HepG2 (cell line): ENCODE results near the gene NT5DC4. TPM values are rescaled to one million over a fixed set of nuclear protein-coding genes. Genes with fewer than 3 reads are reported as not detected.

Experiments used
- CEBPB ChIP-seq: IDR thresholded peaks from 2 replicates; pipeline ENCODE4 v1.6.1; 2011; ENCODE audit warnings: low read depth, low read length, improper control_type of control experiment, borderline replicate concordance
- GABPA ChIP-seq, 2 experiments: IDR thresholded peaks; 2 replicates each; pipeline ENCODE4 v1.6.1; 2011 to 2016; ENCODE audit warnings: low read depth in 2 of 2, low read length in 1 of 2, missing biosample characterization in 1 of 2, missing genetic modification characterization in 1 of 2
- GLMP ChIP-seq: sonication (generic); formaldehyde crosslinking; IDR thresholded peaks from 2 replicates; pipeline ENCODE4 v1.9.0; 2021; ENCODE audit warnings: missing genetic modification reagents, mild to moderate bottlenecking, borderline replicate concordance
- HDAC1 ChIP-seq: sonication (generic); formaldehyde crosslinking; IDR thresholded peaks from 2 replicates; pipeline ENCODE4 v1.5.1; 2020; ENCODE audit warnings: mild to moderate bottlenecking, missing genetic modification reagents
- HDAC2 ChIP-seq: sonication (generic); formaldehyde crosslinking; IDR thresholded peaks from 2 replicates; pipeline ENCODE4 v1.4.0; 2020; ENCODE audit warnings: missing genetic modification reagents
- KAT2B ChIP-seq: fragments of 150-350 bp; IDR thresholded peaks from 2 replicates; pipeline ENCODE4 v1.6.1; 2014; ENCODE audit warnings: low read depth, low read length, borderline replicate concordance
- KAT8 ChIP-seq: IDR thresholded peaks from 2 replicates; pipeline ENCODE4 v1.6.1; 2016; ENCODE audit warnings: missing genetic modification reagents, missing compliant biosample characterization
- NR3C1 ChIP-seq: sonication (generic); formaldehyde crosslinking; IDR thresholded peaks from 2 replicates; pipeline ENCODE4 v1.4.0; 2020; ENCODE audit warnings: missing genetic modification reagents
- PHF8 ChIP-seq: sonication (generic); formaldehyde crosslinking; IDR thresholded peaks from 2 replicates; pipeline ENCODE4 v1.5.0; 2020; ENCODE audit warnings: missing genetic modification reagents
- RBM39 ChIP-seq: fragments of 200-400 bp; formaldehyde crosslinking; IDR thresholded peaks from one replicate; pipeline ENCODE4 v1.6.1; 2018; ENCODE audit warnings: antibody characterized with exemption, mild to moderate bottlenecking, low read depth, low read length; ENCODE audit not compliant: poor library complexity, severe bottlenecking
- TBX3 ChIP-seq: fragments of 450-650 bp; IDR thresholded peaks from 2 replicates; pipeline ENCODE4 v1.6.1; 2017; ENCODE audit warnings: antibody characterized with exemption, mild to moderate bottlenecking, inconsistent platforms, borderline replicate concordance
- TFDP2 ChIP-seq: sonication (generic); formaldehyde crosslinking; IDR thresholded peaks from 2 replicates; pipeline ENCODE4 v1.4.0; 2020; ENCODE audit warnings: missing genetic modification reagents
- TOE1 ChIP-seq: sonication (generic); formaldehyde crosslinking; IDR thresholded peaks from 2 replicates; pipeline ENCODE4 v1.4.0; 2020; ENCODE audit warnings: mild to moderate bottlenecking, missing genetic modification reagents
- ZFP1 ChIP-seq: IDR thresholded peaks from 2 replicates; pipeline ENCODE4 v1.6.1; 2016
- ZNF225 ChIP-seq: sonication (generic); formaldehyde crosslinking; IDR thresholded peaks from 2 replicates; pipeline ENCODE4 v1.4.0; 2020; ENCODE audit warnings: mild to moderate bottlenecking, missing genetic modification reagents
- ZNF510 ChIP-seq: sonication (generic); formaldehyde crosslinking; IDR thresholded peaks from 2 replicates; pipeline ENCODE4 v1.4.0; 2020; ENCODE audit warnings: low read depth, mild to moderate bottlenecking, missing genetic modification reagents
- ZNF576 ChIP-seq: sonication (generic); formaldehyde crosslinking; IDR thresholded peaks from 2 replicates; pipeline ENCODE4 v1.4.0; 2020; ENCODE audit warnings: mild to moderate bottlenecking, missing genetic modification reagents
- ZNF772 ChIP-seq: sonication (generic); formaldehyde crosslinking; IDR thresholded peaks from 2 replicates; pipeline ENCODE4 v1.5.0; 2020; ENCODE audit warnings: mild to moderate bottlenecking, missing genetic modification reagents
- polyA plus RNA-seq, 8 experiments: library from polyadenylated mRNA; depleted of rRNA in 3 of 8; stranded (reverse) in 7 of 8; unstranded in 1 of 8; fragments of >200 nt; fragmentation: Illumina TruSeq in 4 of 8; extraction: Trizol in 4 of 8; gene quantifications; 2 replicates each; pipeline versions ENCODE4 v1.2.1 to v1.2.3, GENCODE V29; 2011 to 2016; ENCODE audit warnings: low read depth in 4 of 8, missing spikeins in 1 of 8, mixed read lengths in 1 of 8; ENCODE audit not compliant: insufficient read depth in 1 of 8
- total RNA-seq, 5 experiments: library from RNA; depleted of rRNA; stranded (reverse); fragments of >200 nt; fragmentation: Illumina TruSeq; extraction: Trizol; gene quantifications; 2 replicates each; pipeline ENCODE4 v1.2.3, GENCODE V29; 2016; ENCODE audit warnings: low read depth in 1 of 5
- TF ChIP-seq, protein P1 (sequence below): sonication (generic); formaldehyde crosslinking; IDR thresholded peaks from 2 replicates; pipeline ENCODE4 v1.5.0; 2020; ENCODE audit warnings: missing genetic modification reagents, mild to moderate bottlenecking, borderline replicate concordance
- TF ChIP-seq, protein P2 (sequence below): sonication (generic); formaldehyde crosslinking; IDR thresholded peaks from 2 replicates; pipeline ENCODE4 v1.4.0; 2020; ENCODE audit warnings: missing genetic modification reagents, borderline replicate concordance
- TF ChIP-seq, protein P3 (sequence below): IDR thresholded peaks from 2 replicates; pipeline ENCODE4 v1.6.1; 2016; ENCODE audit warnings: missing compliant biosample characterization, missing genetic modification reagents, borderline replicate concordance

Gene NT5DC4
- total and polyA plus RNA-seq, 2 of the 13 experiments (the other 11 are each of a cell fraction or from before 2014, with no cell fraction given), result 0.04 to 4.2 TPM

GRCh38 chr2:112726487-112727190, 5.8 kb downstream of the NT5DC4 start (continued):
- TF ChIP-seq, protein P1, sequence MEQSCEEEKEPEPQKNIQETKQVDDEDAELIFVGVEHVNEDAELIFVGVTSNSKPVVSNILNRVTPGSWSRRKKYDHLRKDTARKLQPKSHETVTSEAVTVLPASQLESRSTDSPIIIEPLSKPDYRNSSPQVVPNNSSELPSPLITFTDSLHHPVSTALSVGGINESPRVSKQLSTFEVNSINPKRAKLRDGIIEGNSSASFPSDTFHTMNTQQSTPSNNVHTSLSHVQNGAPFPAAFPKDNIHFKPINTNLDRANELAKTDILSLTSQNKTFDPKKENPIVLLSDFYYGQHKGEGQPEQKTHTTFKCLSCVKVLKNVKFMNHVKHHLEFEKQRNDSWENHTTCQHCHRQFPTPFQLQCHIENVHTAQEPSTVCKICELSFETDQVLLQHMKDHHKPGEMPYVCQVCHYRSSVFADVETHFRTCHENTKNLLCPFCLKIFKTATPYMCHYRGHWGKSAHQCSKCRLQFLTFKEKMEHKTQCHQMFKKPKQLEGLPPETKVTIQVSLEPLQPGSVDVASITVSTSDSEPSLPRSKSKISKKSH (CRISPR knock-in tag), result peak; percentile 90
- 0 out of 2 replicates have a peak, but pooled peaks have one; percentile 37 for TF ChIP-seq ZFP1
- TF ChIP-seq KAT2B, result peak; percentile 18; the same call in 1 of the 2 replicates
- no peak for TF ChIP-seq NR3C1
- TF ChIP-seq ZNF510 (CRISPR knock-in tag), result peak; percentile 83; the same call in 1 of the 2 replicates
- TF ChIP-seq ZNF772 (CRISPR knock-in tag), result 0 out of 2 replicates have a peak, but pooled peaks have one; percentile 66
- TF ChIP-seq RBM39, result peak; percentile 26
- peak; percentile 53; the same call in 1 of the 2 replicates for TF ChIP-seq PHF8 (CRISPR knock-in tag)
- peak; percentile 63; the same call in 1 of the 2 replicates for TF ChIP-seq TOE1 (CRISPR knock-in tag)
- peak; percentile 45 for TF ChIP-seq HDAC1
- TF ChIP-seq CEBPB, result peak; percentile 61; the same call in 1 of the 2 replicates
- TF ChIP-seq TBX3, result no peak
- TF ChIP-seq, protein P2, sequence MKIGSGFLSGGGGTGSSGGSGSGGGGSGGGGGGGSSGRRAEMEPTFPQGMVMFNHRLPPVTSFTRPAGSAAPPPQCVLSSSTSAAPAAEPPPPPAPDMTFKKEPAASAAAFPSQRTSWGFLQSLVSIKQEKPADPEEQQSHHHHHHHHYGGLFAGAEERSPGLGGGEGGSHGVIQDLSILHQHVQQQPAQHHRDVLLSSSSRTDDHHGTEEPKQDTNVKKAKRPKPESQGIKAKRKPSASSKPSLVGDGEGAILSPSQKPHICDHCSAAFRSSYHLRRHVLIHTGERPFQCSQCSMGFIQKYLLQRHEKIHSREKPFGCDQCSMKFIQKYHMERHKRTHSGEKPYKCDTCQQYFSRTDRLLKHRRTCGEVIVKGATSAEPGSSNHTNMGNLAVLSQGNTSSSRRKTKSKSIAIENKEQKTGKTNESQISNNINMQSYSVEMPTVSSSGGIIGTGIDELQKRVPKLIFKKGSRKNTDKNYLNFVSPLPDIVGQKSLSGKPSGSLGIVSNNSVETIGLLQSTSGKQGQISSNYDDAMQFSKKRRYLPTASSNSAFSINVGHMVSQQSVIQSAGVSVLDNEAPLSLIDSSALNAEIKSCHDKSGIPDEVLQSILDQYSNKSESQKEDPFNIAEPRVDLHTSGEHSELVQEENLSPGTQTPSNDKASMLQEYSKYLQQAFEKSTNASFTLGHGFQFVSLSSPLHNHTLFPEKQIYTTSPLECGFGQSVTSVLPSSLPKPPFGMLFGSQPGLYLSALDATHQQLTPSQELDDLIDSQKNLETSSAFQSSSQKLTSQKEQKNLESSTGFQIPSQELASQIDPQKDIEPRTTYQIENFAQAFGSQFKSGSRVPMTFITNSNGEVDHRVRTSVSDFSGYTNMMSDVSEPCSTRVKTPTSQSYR (CRISPR knock-in tag), result no peak
- peak; percentile 14; the same call in 1 of the 2 replicates for TF ChIP-seq ZNF225 (CRISPR knock-in tag)
- TF ChIP-seq ZNF576 (CRISPR knock-in tag), result no peak
- no peak for TF ChIP-seq GLMP (CRISPR knock-in tag)
- TF ChIP-seq TFDP2, result 0 out of 2 replicates have a peak, but pooled peaks have one; percentile 39
- TF ChIP-seq KAT8 (CRISPR knock-in tag), result peak; percentile 75
- TF ChIP-seq, protein P3, sequence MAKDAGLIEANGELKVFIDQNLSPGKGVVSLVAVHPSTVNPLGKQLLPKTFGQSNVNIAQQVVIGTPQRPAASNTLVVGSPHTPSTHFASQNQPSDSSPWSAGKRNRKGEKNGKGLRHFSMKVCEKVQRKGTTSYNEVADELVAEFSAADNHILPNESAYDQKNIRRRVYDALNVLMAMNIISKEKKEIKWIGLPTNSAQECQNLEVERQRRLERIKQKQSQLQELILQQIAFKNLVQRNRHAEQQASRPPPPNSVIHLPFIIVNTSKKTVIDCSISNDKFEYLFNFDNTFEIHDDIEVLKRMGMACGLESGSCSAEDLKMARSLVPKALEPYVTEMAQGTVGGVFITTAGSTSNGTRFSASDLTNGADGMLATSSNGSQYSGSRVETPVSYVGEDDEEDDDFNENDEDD, result peak; percentile 76
- no peak for TF ChIP-seq GABPA (IDR thresholded peaks at IDR 0.05; ENCODE audit: low read depth, low read length)
- TF ChIP-seq GABPA (CRISPR knock-in tag; IDR thresholded peaks at IDR 0.05; ENCODE audit: low read depth), result no peak; the same call in 1 of the 2 replicates
- TF ChIP-seq HDAC2, result peak; percentile 78; the same call in 1 of the 2 replicates
